ENCODE measurements around the gene FSIP1.

Gene FSIP1

GRCh38 chr15:39730552-39730951 lies 52.1 kb downstream of the FSIP1 start:
- Histone ChIP-seq H3K9me3 (ENCODE audit: severe bottlenecking) (no peaks in the 10 kb centered on the region), H3K4me1 (ENCODE audit: insufficient read depth, poor library complexity, severe bottlenecking) (no peaks in the 10 kb centered on the region), H3K36me3 (ENCODE audit: low read depth) (no peaks in the 10 kb centered on the region), H3K27me3 (ENCODE audit: insufficient read depth, poor library complexity, severe bottlenecking) (no peaks in the 10 kb centered on the region), H3K4me3 (ENCODE audit: severe bottlenecking) (no peak overlapping the region), H3K27ac (ENCODE audit: poor library complexity, severe bottlenecking) (no peak overlapping the region)
- TF ChIP-seq, protein P1, sequence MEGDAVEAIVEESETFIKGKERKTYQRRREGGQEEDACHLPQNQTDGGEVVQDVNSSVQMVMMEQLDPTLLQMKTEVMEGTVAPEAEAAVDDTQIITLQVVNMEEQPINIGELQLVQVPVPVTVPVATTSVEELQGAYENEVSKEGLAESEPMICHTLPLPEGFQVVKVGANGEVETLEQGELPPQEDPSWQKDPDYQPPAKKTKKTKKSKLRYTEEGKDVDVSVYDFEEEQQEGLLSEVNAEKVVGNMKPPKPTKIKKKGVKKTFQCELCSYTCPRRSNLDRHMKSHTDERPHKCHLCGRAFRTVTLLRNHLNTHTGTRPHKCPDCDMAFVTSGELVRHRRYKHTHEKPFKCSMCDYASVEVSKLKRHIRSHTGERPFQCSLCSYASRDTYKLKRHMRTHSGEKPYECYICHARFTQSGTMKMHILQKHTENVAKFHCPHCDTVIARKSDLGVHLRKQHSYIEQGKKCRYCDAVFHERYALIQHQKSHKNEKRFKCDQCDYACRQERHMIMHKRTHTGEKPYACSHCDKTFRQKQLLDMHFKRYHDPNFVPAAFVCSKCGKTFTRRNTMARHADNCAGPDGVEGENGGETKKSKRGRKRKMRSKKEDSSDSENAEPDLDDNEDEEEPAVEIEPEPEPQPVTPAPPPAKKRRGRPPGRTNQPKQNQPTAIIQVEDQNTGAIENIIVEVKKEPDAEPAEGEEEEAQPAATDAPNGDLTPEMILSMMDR (IDR thresholded peaks at IDR 0.05; ENCODE audit: poor library complexity, severe bottlenecking), result no peak
- ATAC-seq (ENCODE audit: low read depth) (no peak), DNase-seq (ENCODE audit: low spot score) (no peak)

GRCh38 chr15:39729500-39729899 lies 53.1 kb downstream of the FSIP1 start:
- no peaks in the 10 kb centered on the region for H3K27me3 ChIP-seq (ENCODE audit: insufficient read depth, poor library complexity, severe bottlenecking)
- H3K36me3 ChIP-seq (ENCODE audit: low read depth), result no peaks in the 10 kb centered on the region
- H3K4me3 ChIP-seq (ENCODE audit: severe bottlenecking), result no peak overlapping the region
- no peaks in the 10 kb centered on the region for H3K4me1 ChIP-seq (ENCODE audit: insufficient read depth, poor library complexity, severe bottlenecking)
- no peak overlapping the region for H3K27ac ChIP-seq (ENCODE audit: poor library complexity, severe bottlenecking)
- ATAC-seq (ENCODE audit: low read depth), result no peak
- TF ChIP-seq, protein P1 (IDR thresholded peaks at IDR 0.05; ENCODE audit: poor library complexity, severe bottlenecking), result no peak
- no peak for DNase-seq (ENCODE audit: low spot score)
- H3K9me3 ChIP-seq (ENCODE audit: severe bottlenecking), result no peaks in the 10 kb centered on the region

DNA sequence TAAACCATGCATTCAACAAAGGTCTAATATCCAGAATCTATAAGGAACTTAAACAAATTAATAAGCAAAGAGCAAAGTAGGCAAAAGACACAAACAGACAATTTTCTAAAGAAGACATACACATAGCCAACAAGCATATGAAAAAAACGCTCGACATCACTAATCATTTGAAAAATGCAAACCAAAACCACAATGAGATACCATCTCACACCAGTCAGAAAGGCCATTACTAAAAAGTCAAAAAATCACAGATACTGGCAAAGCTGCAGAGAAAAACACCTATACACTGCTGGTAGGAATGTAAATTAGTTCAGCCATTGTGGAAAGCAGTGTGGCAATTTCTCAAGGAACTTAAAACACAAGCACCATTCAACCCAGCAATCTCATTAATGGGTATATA lies 53.8 kb downstream of the FSIP1 start:
- ATAC-seq (ENCODE audit: low read depth) (no peak), DNase-seq (ENCODE audit: low spot score) (no peak)
- no peaks in the 10 kb centered on the region for H3K36me3 ChIP-seq (ENCODE audit: low read depth)
- no peak overlapping the region for H3K4me3 ChIP-seq (ENCODE audit: severe bottlenecking)
- no peaks in the 10 kb centered on the region for H3K9me3 ChIP-seq (ENCODE audit: severe bottlenecking)
- H3K27ac ChIP-seq (ENCODE audit: poor library complexity, severe bottlenecking), result no peak overlapping the region
- no peaks in the 10 kb centered on the region for H3K27me3 ChIP-seq (ENCODE audit: insufficient read depth, poor library complexity, severe bottlenecking)
- TF ChIP-seq, protein P1 (IDR thresholded peaks at IDR 0.05; ENCODE audit: poor library complexity, severe bottlenecking), result no peak
- no peaks in the 10 kb centered on the region for H3K4me1 ChIP-seq (ENCODE audit: insufficient read depth, poor library complexity, severe bottlenecking)

DNA sequence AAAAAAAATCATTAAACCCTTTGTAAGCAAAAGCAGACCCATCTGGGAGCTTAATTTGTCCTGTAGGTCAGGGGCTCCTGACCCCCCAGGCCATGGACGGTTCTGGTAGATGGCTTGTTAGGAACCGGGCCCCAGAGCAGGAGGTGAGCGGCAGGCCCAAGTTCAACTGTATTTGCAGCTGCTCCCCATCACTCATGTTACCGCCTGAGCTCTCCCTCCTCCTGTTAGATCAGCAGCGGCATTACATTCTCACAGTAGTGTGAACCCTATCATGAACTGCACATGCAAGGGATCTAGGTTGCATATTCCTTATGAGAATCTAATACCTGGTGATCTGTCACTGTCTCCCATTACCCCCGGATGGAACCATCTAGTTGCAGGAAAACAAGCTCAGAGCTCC lies 60.7 kb downstream of the FSIP1 start:
- no peak for ATAC-seq (ENCODE audit: low read depth)

More for the DNA sequence above, 60.7 kb downstream of the FSIP1 start:
- TF ChIP-seq, protein P1 (IDR thresholded peaks at IDR 0.05; ENCODE audit: poor library complexity, severe bottlenecking), result no peak
- Histone ChIP-seq H3K27ac (ENCODE audit: poor library complexity, severe bottlenecking) (peak overlapping the region; percentile 84), H3K4me1 (ENCODE audit: insufficient read depth, poor library complexity, severe bottlenecking) (peaks cover 27% of the 10 kb centered on the region), H3K27me3 (ENCODE audit: insufficient read depth, poor library complexity, severe bottlenecking) (no peaks in the 10 kb centered on the region), H3K9me3 (ENCODE audit: severe bottlenecking) (no peaks in the 10 kb centered on the region), H3K36me3 (ENCODE audit: low read depth) (no peaks in the 10 kb centered on the region), H3K4me3 (ENCODE audit: severe bottlenecking) (no peak overlapping the region)
- DNase-seq (ENCODE audit: low spot score), result no peak

Measured in RWPE2 (cell line).